ENCODE results near the gene PADI2.

The PADI2 gene

GRCh38 chr1:17167041-17167785, 48.0 kb upstream of the PADI2 start:
- no peak overlapping the region for H2BK5ac ChIP-seq (ENCODE audit: low read length)
- no CpG with 5 or more reads among the region's 4 CpGs for WGBS, 2 donors (ENCODE audit: extremely low coverage in 2 of 2, insufficient read length in 2 of 2, insufficient replicate concordance in 1 of 2)
- no peak overlapping the region for H2AFZ ChIP-seq (ENCODE audit: low read length)
- H3K4ac ChIP-seq (ENCODE audit: low read length): no peak overlapping the region
- no peaks in the 10 kb centered on the region for H3K36me3 ChIP-seq (replicated peaks in 1 of 2; ENCODE audit: control insufficient read depth in 2 of 2, insufficient read depth in 2 of 2, low read length in 2 of 2)
- no peak overlapping the region for H3K4me2 ChIP-seq (ENCODE audit: insufficient read depth, low read length, poor library complexity, severe bottlenecking)
- H4K8ac ChIP-seq (ENCODE audit: low read depth, low read length): no peak overlapping the region
- no peaks in the 10 kb centered on the region for H3K79me1 ChIP-seq (ENCODE audit: low read depth, low read length)
- no peak overlapping the region for H3K23ac ChIP-seq (ENCODE audit: low read depth, low read length, poor library complexity)
- no peak overlapping the region for H2AK5ac ChIP-seq (ENCODE audit: low read depth, low read length)
- H3K27ac ChIP-seq (replicated peaks; ENCODE audit: low read length): no peak overlapping the region
- H3K9me3 ChIP-seq (replicated peaks in 1 of 2; ENCODE audit: control insufficient read depth in 2 of 2, insufficient read depth in 1 of 2, low read depth in 1 of 2, low read length in 2 of 2): no peaks in the 10 kb centered on the region
- H3K14ac ChIP-seq (ENCODE audit: low read length): no peak overlapping the region
- H2BK12ac ChIP-seq (ENCODE audit: low read length): no peak overlapping the region
- H3K18ac ChIP-seq (ENCODE audit: low read length): peak overlapping the region; percentile 20
- H4K91ac ChIP-seq (ENCODE audit: low read depth, low read length, poor library complexity): no peak overlapping the region
- DNase-seq (ENCODE audit: low spot score): no peak
- peaks cover 0 to 6% (median 0%) of the 10 kb centered on the region in 3 experiments for H3K27me3 ChIP-seq (ENCODE audit: control insufficient read depth in 3 of 3, insufficient read depth in 3 of 3, low read depth in 1 of 3, low read length in 3 of 3)
- H3K9ac ChIP-seq (ENCODE audit: low read depth, low read length, poor library complexity): no peak overlapping the region
- peaks cover 0 to 4% of the 10 kb centered on the region in 2 donors for H3K4me1 ChIP-seq (ENCODE audit: control insufficient read depth in 2 of 2, insufficient read depth in 1 of 2, low read depth in 1 of 2, low read length in 2 of 2)
- H3K4me3 ChIP-seq (ENCODE audit: low read length in 2 of 2): no peak overlapping the region
- no peak overlapping the region for H2BK120ac ChIP-seq (ENCODE audit: low read depth, low read length)
- no peak overlapping the region for H2BK15ac ChIP-seq (ENCODE audit: low read length)

GRCh38 chr1:17165823-17166222, 46.6 kb upstream of the PADI2 start:
- H3K18ac ChIP-seq (ENCODE audit: low read length): no peak overlapping the region
- H3K23ac ChIP-seq (ENCODE audit: low read depth, low read length, poor library complexity): no peak overlapping the region
- H3K4me3 ChIP-seq (ENCODE audit: low read length in 2 of 2): no peak overlapping the region
- no peaks in the 10 kb centered on the region for H3K79me1 ChIP-seq (ENCODE audit: low read depth, low read length)
- no peak overlapping the region for H4K8ac ChIP-seq (ENCODE audit: low read depth, low read length)
- no peak overlapping the region for H2BK15ac ChIP-seq (ENCODE audit: low read length)
- no peak overlapping the region for H3K4ac ChIP-seq (ENCODE audit: low read length)
- no peak overlapping the region for H3K4me2 ChIP-seq (ENCODE audit: insufficient read depth, low read length, poor library complexity, severe bottlenecking)
- H2AFZ ChIP-seq (ENCODE audit: low read length): no peak overlapping the region
- H2BK120ac ChIP-seq (ENCODE audit: low read depth, low read length): no peak overlapping the region
- no peaks in the 10 kb centered on the region for H3K9me3 ChIP-seq (replicated peaks in 1 of 2; ENCODE audit: control insufficient read depth in 2 of 2, insufficient read depth in 1 of 2, low read depth in 1 of 2, low read length in 2 of 2)
- H3K27me3 ChIP-seq (ENCODE audit: control insufficient read depth in 3 of 3, insufficient read depth in 3 of 3, low read depth in 1 of 3, low read length in 3 of 3): peaks cover 0 to 6% (median 0%) of the 10 kb centered on the region in 3 experiments
- no peak overlapping the region for H2BK5ac ChIP-seq (ENCODE audit: low read length)
- WGBS, 2 donors (ENCODE audit: extremely low coverage in 2 of 2, insufficient read length in 2 of 2, insufficient replicate concordance in 1 of 2): no CpG with 5 or more reads among the region's 1 CpG
- H3K9ac ChIP-seq (ENCODE audit: low read depth, low read length, poor library complexity): no peak overlapping the region
- H3K27ac ChIP-seq (replicated peaks; ENCODE audit: low read length): no peak overlapping the region
- peaks cover 0 to 4% of the 10 kb centered on the region in 2 donors for H3K4me1 ChIP-seq (ENCODE audit: control insufficient read depth in 2 of 2, insufficient read depth in 1 of 2, low read depth in 1 of 2, low read length in 2 of 2)
- H2BK12ac ChIP-seq (ENCODE audit: low read length): no peak overlapping the region
- H2AK5ac ChIP-seq (ENCODE audit: low read depth, low read length): no peak overlapping the region
- H4K91ac ChIP-seq (ENCODE audit: low read depth, low read length, poor library complexity): no peak overlapping the region
- no peak for DNase-seq (ENCODE audit: low spot score)
- no peaks in the 10 kb centered on the region for H3K36me3 ChIP-seq (replicated peaks in 1 of 2; ENCODE audit: control insufficient read depth in 2 of 2, insufficient read depth in 2 of 2, low read length in 2 of 2)
- H3K14ac ChIP-seq (ENCODE audit: low read length): no peak overlapping the region

DNA sequence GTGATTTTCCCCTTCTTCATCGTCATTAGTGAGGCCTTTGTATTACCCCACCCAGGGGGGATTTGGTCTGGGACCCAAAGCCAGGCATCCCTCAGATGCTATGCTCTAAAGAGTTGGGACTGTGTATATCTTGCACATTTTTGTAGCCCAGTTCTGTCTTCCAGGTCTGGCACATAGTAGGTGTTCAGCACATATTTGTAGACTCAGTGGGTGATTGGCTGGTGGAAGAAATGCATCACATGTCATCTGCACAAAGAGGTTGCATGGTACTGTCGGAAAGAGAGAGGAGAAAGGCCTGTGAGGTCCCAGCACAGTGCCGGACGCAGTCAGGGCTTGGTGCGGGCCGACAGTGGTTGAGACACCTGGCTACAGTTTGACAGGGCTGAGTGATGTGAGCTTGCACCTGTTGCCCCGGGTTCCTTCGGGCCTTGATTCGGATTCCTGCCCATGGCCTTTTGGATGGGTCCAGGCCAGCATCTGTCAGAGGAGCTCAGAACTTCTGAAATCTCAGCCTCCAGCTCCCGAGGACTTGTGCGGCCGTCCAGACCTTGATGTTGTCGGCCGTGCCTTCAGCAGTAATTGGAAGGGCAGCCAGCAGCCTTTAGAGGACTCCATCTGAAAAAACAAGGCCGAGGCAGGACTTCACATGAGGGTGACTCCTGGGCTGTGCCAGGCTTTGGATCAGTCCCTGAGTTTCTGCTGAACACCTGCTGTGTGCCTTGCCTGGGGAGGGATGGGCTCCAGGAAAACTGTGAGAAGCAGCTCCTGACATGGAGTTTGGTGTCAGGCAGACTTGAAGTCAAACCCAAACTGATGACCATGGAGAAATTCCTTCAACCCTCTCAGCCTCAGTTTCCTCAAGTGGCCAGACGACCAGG, 44.8 kb upstream of the PADI2 start:
- no peak overlapping the region for H3K27ac ChIP-seq (replicated peaks; ENCODE audit: low read length)
- no peak overlapping the region for H3K4ac ChIP-seq (ENCODE audit: low read length)
- H3K27me3 ChIP-seq (ENCODE audit: control insufficient read depth in 3 of 3, insufficient read depth in 3 of 3, low read depth in 1 of 3, low read length in 3 of 3): peaks cover 0 to 6% (median 0%) of the 10 kb centered on the region in 3 experiments
- H2BK5ac ChIP-seq (ENCODE audit: low read length): no peak overlapping the region
- H3K36me3 ChIP-seq (replicated peaks in 1 of 2; ENCODE audit: control insufficient read depth in 2 of 2, insufficient read depth in 2 of 2, low read length in 2 of 2): no peaks in the 10 kb centered on the region
- H3K4me3 ChIP-seq (ENCODE audit: low read length in 2 of 2): no peak overlapping the region
- no peak overlapping the region for H2BK120ac ChIP-seq (ENCODE audit: low read depth, low read length)
- no peak overlapping the region for H2BK12ac ChIP-seq (ENCODE audit: low read length)
- H3K4me2 ChIP-seq (ENCODE audit: insufficient read depth, low read length, poor library complexity, severe bottlenecking): no peak overlapping the region
- no peaks in the 10 kb centered on the region for H3K79me1 ChIP-seq (ENCODE audit: low read depth, low read length)
- no peak overlapping the region for H3K14ac ChIP-seq (ENCODE audit: low read length)
- H3K23ac ChIP-seq (ENCODE audit: low read depth, low read length, poor library complexity): no peak overlapping the region
- no peak overlapping the region for H4K8ac ChIP-seq (ENCODE audit: low read depth, low read length)
- H3K9me3 ChIP-seq (replicated peaks in 1 of 2; ENCODE audit: control insufficient read depth in 2 of 2, insufficient read depth in 1 of 2, low read depth in 1 of 2, low read length in 2 of 2): no peaks in the 10 kb centered on the region
- no peak overlapping the region for H3K18ac ChIP-seq (ENCODE audit: low read length)
- no peak overlapping the region for H2BK15ac ChIP-seq (ENCODE audit: low read length)
- no peak overlapping the region for H4K91ac ChIP-seq (ENCODE audit: low read depth, low read length, poor library complexity)
- H3K4me1 ChIP-seq (ENCODE audit: control insufficient read depth in 2 of 2, insufficient read depth in 1 of 2, low read depth in 1 of 2, low read length in 2 of 2): peaks cover 0 to 4% of the 10 kb centered on the region in 2 donors
- no CpG with 5 or more reads among the region's 16 CpGs for WGBS, 2 donors (ENCODE audit: extremely low coverage in 2 of 2, insufficient read length in 2 of 2, insufficient replicate concordance in 1 of 2)
- DNase-seq (ENCODE audit: low spot score): no peak
- H2AFZ ChIP-seq (ENCODE audit: low read length): no peak overlapping the region
- no peak overlapping the region for H2AK5ac ChIP-seq (ENCODE audit: low read depth, low read length)
- no peak overlapping the region for H3K9ac ChIP-seq (ENCODE audit: low read depth, low read length, poor library complexity)

- no peak overlapping the region for H3K23ac ChIP-seq (ENCODE audit: low read depth, low read length, poor library complexity)
- no peak overlapping the region for H3K27ac ChIP-seq (replicated peaks; ENCODE audit: low read length)
- no peaks in the 10 kb centered on the region for H3K9me3 ChIP-seq (replicated peaks in 1 of 2; ENCODE audit: control insufficient read depth in 2 of 2, insufficient read depth in 1 of 2, low read depth in 1 of 2, low read length in 2 of 2)
- no peak overlapping the region for H4K91ac ChIP-seq (ENCODE audit: low read depth, low read length, poor library complexity)
- H3K4me1 ChIP-seq (ENCODE audit: control insufficient read depth in 2 of 2, insufficient read depth in 1 of 2, low read depth in 1 of 2, low read length in 2 of 2): peaks cover 0 to 4% of the 10 kb centered on the region in 2 donors
- H3K36me3 ChIP-seq (replicated peaks in 1 of 2; ENCODE audit: control insufficient read depth in 2 of 2, insufficient read depth in 2 of 2, low read length in 2 of 2): no peaks in the 10 kb centered on the region
- no peak overlapping the region for H3K4ac ChIP-seq (ENCODE audit: low read length)
- no peak overlapping the region for H2BK15ac ChIP-seq (ENCODE audit: low read length)
- H3K9ac ChIP-seq (ENCODE audit: low read depth, low read length, poor library complexity): no peak overlapping the region
- peaks cover 0 to 6% (median 0%) of the 10 kb centered on the region in 3 experiments for H3K27me3 ChIP-seq (ENCODE audit: control insufficient read depth in 3 of 3, insufficient read depth in 3 of 3, low read depth in 1 of 3, low read length in 3 of 3)
- no peak overlapping the region for H2AFZ ChIP-seq (ENCODE audit: low read length)
- no peak overlapping the region for H2BK120ac ChIP-seq (ENCODE audit: low read depth, low read length)
- no peak overlapping the region for H4K8ac ChIP-seq (ENCODE audit: low read depth, low read length)
- no peak overlapping the region for H3K18ac ChIP-seq (ENCODE audit: low read length)
- DNase-seq (ENCODE audit: low spot score): no peak
- WGBS, 2 donors (ENCODE audit: extremely low coverage in 2 of 2, insufficient read length in 2 of 2, insufficient replicate concordance in 1 of 2): no CpG with 5 or more reads among the region's 7 CpGs
- H3K14ac ChIP-seq (ENCODE audit: low read length): no peak overlapping the region
- H3K79me1 ChIP-seq (ENCODE audit: low read depth, low read length): no peaks in the 10 kb centered on the region
- H3K4me3 ChIP-seq (ENCODE audit: low read length in 2 of 2): no peak overlapping the region
- H2BK12ac ChIP-seq (ENCODE audit: low read length): no peak overlapping the region
- no peak overlapping the region for H2BK5ac ChIP-seq (ENCODE audit: low read length)
- no peak overlapping the region for H3K4me2 ChIP-seq (ENCODE audit: insufficient read depth, low read length, poor library complexity, severe bottlenecking)
- H2AK5ac ChIP-seq (ENCODE audit: low read depth, low read length): peak overlapping the region; percentile 61
Measured at GRCh38 chr1:17163371-17163770, 44.1 kb upstream of the PADI2 start.
